ENCODE measurements around the gene RUFY1. TPM values are rescaled to one million over a fixed set of nuclear protein-coding genes. Genes with fewer than 3 reads are reported as not detected.

RUFY1 gene
- total and polyA plus RNA-seq, 9 of the 15 experiments (the other 6 are each of a cell fraction or from before 2014, with no cell fraction given) = 5.0 to 41.7 (median 29.6) TPM

GRCh38 chr5:179536676-179537075, 13.7 kb upstream of the RUFY1 start:
- H3K36me3 ChIP-seq (ENCODE audit: control insufficient read depth, insufficient read depth, low read length) = no peaks in the 10 kb centered on the region
- H3K9me1 ChIP-seq (ENCODE audit: control insufficient read depth, insufficient read depth, low read length) = no peaks in the 10 kb centered on the region
- H4K20me1 ChIP-seq (replicated peaks; ENCODE audit: control insufficient read depth, insufficient read depth, low read length) = no peaks in the 10 kb centered on the region
- H3K9me3 ChIP-seq (replicated peaks; ENCODE audit: control insufficient read depth, insufficient read depth, low read depth, low read length) = no peaks in the 10 kb centered on the region
- no peak overlapping the region for H3K27ac ChIP-seq (ENCODE audit: extremely low read depth, low read depth, low read length)
- H3K4me3 ChIP-seq = no peak overlapping the region
- DNase-seq (ENCODE audit: extremely low read depth in 1 of 4, low spot score in 3 of 4) = no peak
- no peaks in the 10 kb centered on the region for H3K79me2 ChIP-seq (ENCODE audit: control insufficient read depth, insufficient read depth, low read length)
- ChIA-PET POLR2A (no interaction called here), CTCF (ENCODE audit: low intra/inter-chr PET ratio) (no interaction called here)
- no peaks in the 10 kb centered on the region; a peak in 1 of 5 replicates for H3K4me1 ChIP-seq (replicated peaks in 1 of 2; ENCODE audit: control insufficient read depth in 2 of 2, insufficient read depth in 2 of 2, low read length in 2 of 2)
- WGBS (ENCODE audit: insufficient coverage, low coverage, missing lambda C conversion rate) = 16% methylated on average over 6 of the region's 6 CpGs
- no TSS peak for BruUV-seq (replicated peaks)
- no peak overlapping the region for H3K9ac ChIP-seq (ENCODE audit: insufficient read depth in 1 of 2, low read depth in 2 of 2, low read length in 2 of 2)
- H3K4me2 ChIP-seq (ENCODE audit: insufficient read depth, low read length) = no peak overlapping the region
- no peak for ATAC-seq
- intact Hi-C loops (cut with micrococcal nuclease) = no loop called here
- peaks cover 15 to 26% of the 10 kb centered on the region in 2 experiments; a peak in 4 of 5 replicates for H3K27me3 ChIP-seq (ENCODE audit: control insufficient read depth in 2 of 2, insufficient read depth in 2 of 2, low read length in 2 of 2)
- in situ Hi-C loops (cut with MboI) = no loop called here
- no peak overlapping the region for H2AFZ ChIP-seq (ENCODE audit: low read depth, low read length)
- FAIRE-seq = no peak
- TF ChIP-seq, protein P1, sequence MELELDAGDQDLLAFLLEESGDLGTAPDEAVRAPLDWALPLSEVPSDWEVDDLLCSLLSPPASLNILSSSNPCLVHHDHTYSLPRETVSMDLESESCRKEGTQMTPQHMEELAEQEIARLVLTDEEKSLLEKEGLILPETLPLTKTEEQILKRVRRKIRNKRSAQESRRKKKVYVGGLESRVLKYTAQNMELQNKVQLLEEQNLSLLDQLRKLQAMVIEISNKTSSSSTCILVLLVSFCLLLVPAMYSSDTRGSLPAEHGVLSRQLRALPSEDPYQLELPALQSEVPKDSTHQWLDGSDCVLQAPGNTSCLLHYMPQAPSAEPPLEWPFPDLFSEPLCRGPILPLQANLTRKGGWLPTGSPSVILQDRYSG (tag; conservative IDR thresholded peaks at IDR 0.05; ENCODE audit: low read depth) = no peak
- TF ChIP-seq SRSF7 (optimal IDR thresholded peaks at IDR 0.05; ENCODE audit: low read depth, low read length) (no peak), YY1 (IDR thresholded peaks at IDR 0.05; ENCODE audit: borderline replicate concordance in 1 of 3, control insufficient read depth in 1 of 3, extremely low read depth in 1 of 3, insufficient read depth in 3 of 3, insufficient read length in 1 of 3, insufficient replicate concordance in 2 of 3, low read depth in 1 of 3, low read length in 2 of 3) (no peak), ZFPM2 (CRISPR knock-in tag; IDR thresholded peaks at IDR 0.05) (no peak), EP300 (IDR thresholded peaks at IDR 0.05; ENCODE audit: low read length) (no peak), KAT8 (IDR thresholded peaks at IDR 0.05; ENCODE audit: low read depth) (no peak), CCNT2 (IDR thresholded peaks at IDR 0.05; ENCODE audit: borderline replicate concordance, extremely low read depth, insufficient read length, low read depth, low read length) (no peak), SIN3B (IDR thresholded peaks at IDR 0.05; ENCODE audit: low read depth) (no peak), EHMT2 (IDR thresholded peaks at IDR 0.05) (no peak), SOX6 (IDR thresholded peaks at IDR 0.05) (no peak), KDM2B (CRISPR knock-in tag; IDR thresholded peaks at IDR 0.05) (no peak)
- TF ChIP-seq, protein P2, sequence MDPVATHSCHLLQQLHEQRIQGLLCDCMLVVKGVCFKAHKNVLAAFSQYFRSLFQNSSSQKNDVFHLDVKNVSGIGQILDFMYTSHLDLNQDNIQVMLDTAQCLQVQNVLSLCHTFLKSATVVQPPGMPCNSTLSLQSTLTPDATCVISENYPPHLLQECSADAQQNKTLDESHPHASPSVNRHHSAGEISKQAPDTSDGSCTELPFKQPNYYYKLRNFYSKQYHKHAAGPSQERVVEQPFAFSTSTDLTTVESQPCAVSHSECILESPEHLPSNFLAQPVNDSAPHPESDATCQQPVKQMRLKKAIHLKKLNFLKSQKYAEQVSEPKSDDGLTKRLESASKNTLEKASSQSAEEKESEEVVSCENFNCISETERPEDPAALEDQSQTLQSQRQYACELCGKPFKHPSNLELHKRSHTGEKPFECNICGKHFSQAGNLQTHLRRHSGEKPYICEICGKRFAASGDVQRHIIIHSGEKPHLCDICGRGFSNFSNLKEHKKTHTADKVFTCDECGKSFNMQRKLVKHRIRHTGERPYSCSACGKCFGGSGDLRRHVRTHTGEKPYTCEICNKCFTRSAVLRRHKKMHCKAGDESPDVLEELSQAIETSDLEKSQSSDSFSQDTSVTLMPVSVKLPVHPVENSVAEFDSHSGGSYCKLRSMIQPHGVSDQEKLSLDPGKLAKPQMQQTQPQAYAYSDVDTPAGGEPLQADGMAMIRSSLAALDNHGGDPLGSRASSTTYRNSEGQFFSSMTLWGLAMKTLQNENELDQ (CRISPR knock-in tag; IDR thresholded peaks at IDR 0.05; ENCODE audit: borderline replicate concordance) = no peak
